Endothelial cell (in vitro differentiated cells): Measurements from ENCODE around the gene ZRANB2. TPM values are rescaled to one million over a fixed set of nuclear protein-coding genes. Genes with fewer than 3 reads are reported as not detected.

ENCODE experiments used
- DNase-seq: peaks from one replicate; pipeline ENCODE4 v3.0.0; 2021; ENCODE audit warnings: low spot score
- H3K27ac Mint-ChIP-seq: one replicate; pipeline ENCODE4 v1.8.0; 2021; ENCODE audit warnings: mixed read lengths, inconsistent platforms; ENCODE audit not compliant: unreplicated experiment
- H3K27me3 Mint-ChIP-seq: one replicate; pipeline ENCODE4 v1.8.0; 2021; ENCODE audit warnings: mild to moderate bottlenecking, moderate library complexity, mixed read lengths, inconsistent platforms; ENCODE audit not compliant: unreplicated experiment
- H3K36me3 Mint-ChIP-seq: one replicate; pipeline ENCODE4 v1.8.0; 2021; ENCODE audit warnings: mild to moderate bottlenecking, low read depth, mixed read lengths, inconsistent platforms; ENCODE audit not compliant: unreplicated experiment
- H3K4me1 Mint-ChIP-seq: one replicate; pipeline ENCODE4 v1.8.0; 2021; ENCODE audit warnings: mild to moderate bottlenecking, mixed read lengths, inconsistent platforms; ENCODE audit not compliant: unreplicated experiment
- H3K4me3 Mint-ChIP-seq: one replicate; pipeline ENCODE4 v1.8.0; 2021; ENCODE audit warnings: mild to moderate bottlenecking, mixed read lengths, inconsistent platforms; ENCODE audit not compliant: unreplicated experiment
- H3K9me3 Mint-ChIP-seq: one replicate; pipeline ENCODE4 v1.8.0; 2021; ENCODE audit warnings: mixed read lengths, inconsistent platforms; ENCODE audit not compliant: unreplicated experiment
- CTCF ChIP-seq: fragments of 200-600 bp; sonication (generic); IDR thresholded peaks from one replicate; pipeline ENCODE4 v1.5.0; 2021; ENCODE audit warnings: antibody characterized with exemption; ENCODE audit not compliant: unreplicated experiment
- total RNA-seq: library from RNA; stranded (reverse); fragmentation: NEBNext Ultra II Directional; extraction: Animal tissue kit (Norgen Biotek cat#: 25700); gene quantifications from one replicate; pipeline ENCODE4 v1.2.1, GENCODE V29; 2021; ENCODE audit not compliant: unreplicated experiment

Gene ZRANB2
- total RNA-seq, 1 donor from 2014 or later = 74.1 TPM

GRCh38 chr1:71093938-71094337, 13.1 kb upstream of the ZRANB2 start:
- DNase-seq = no peak

GRCh38 chr1:71089536-71090270, 8.9 kb upstream of the ZRANB2 start:
- Mint-ChIP-seq H3K9me3 (no peaks in the 10 kb centered on the region), H3K27ac (no peak overlapping the region), H3K27me3 (no peaks in the 10 kb centered on the region), H3K4me1 (no peaks in the 10 kb centered on the region), H3K36me3 (no peaks in the 10 kb centered on the region), H3K4me3 (no peak overlapping the region)
- no peak for TF ChIP-seq CTCF
- DNase-seq = no peak

More at GRCh38 chr1:71093938-71094337, 13.1 kb upstream of the ZRANB2 start:
- H3K27me3 Mint-ChIP-seq = no peaks in the 10 kb centered on the region
- H3K4me1 Mint-ChIP-seq = peaks cover 3% of the 10 kb centered on the region
- no peaks in the 10 kb centered on the region for H3K36me3 Mint-ChIP-seq
- no peaks in the 10 kb centered on the region for H3K9me3 Mint-ChIP-seq
- H3K4me3 Mint-ChIP-seq = no peak overlapping the region
- TF ChIP-seq CTCF = peak; percentile 36
- H3K27ac Mint-ChIP-seq = no peak overlapping the region

GRCh38 chr1:71088645-71089287, 7.9 kb upstream of the ZRANB2 start:
- DNase-seq = no peak
- no peak for TF ChIP-seq CTCF
- H3K27me3 Mint-ChIP-seq = no peaks in the 10 kb centered on the region
- no peaks in the 10 kb centered on the region for H3K4me1 Mint-ChIP-seq
- no peaks in the 10 kb centered on the region for H3K9me3 Mint-ChIP-seq
- no peak overlapping the region for H3K27ac Mint-ChIP-seq
- no peak overlapping the region for H3K4me3 Mint-ChIP-seq
- H3K36me3 Mint-ChIP-seq = no peaks in the 10 kb centered on the region

GRCh38 chr1:71087713-71088112, 6.9 kb upstream of the ZRANB2 start:
- TF ChIP-seq CTCF = no peak
- Mint-ChIP-seq H3K4me1 (no peaks in the 10 kb centered on the region), H3K27me3 (no peaks in the 10 kb centered on the region), H3K27ac (no peak overlapping the region), H3K36me3 (no peaks in the 10 kb centered on the region), H3K9me3 (no peaks in the 10 kb centered on the region), H3K4me3 (no peak overlapping the region)
- DNase-seq = no peak

GRCh38 chr1:71087060-71087459, 6.2 kb upstream of the ZRANB2 start:
- no peak for TF ChIP-seq CTCF
- no peaks in the 10 kb centered on the region for H3K9me3 Mint-ChIP-seq
- no peaks in the 10 kb centered on the region for H3K27me3 Mint-ChIP-seq
- no peak overlapping the region for H3K27ac Mint-ChIP-seq
- no peaks in the 10 kb centered on the region for H3K4me1 Mint-ChIP-seq
- no peak overlapping the region for H3K4me3 Mint-ChIP-seq
- no peaks in the 10 kb centered on the region for H3K36me3 Mint-ChIP-seq
- DNase-seq = no peak
